Prostate gland (tissue), 2 donors: ENCODE data around the gene RSBN1L.

Experiments used
- CTCF ChIP-seq, 4 experiments: fragments of 200-600 bp in 2 of 4; fragments of 450-650 bp in 2 of 4; sonication (generic) in 2 of 4; IDR thresholded peaks; 1 replicate in 3 of 4; 2 replicates in 1 of 4; pipeline ENCODE4 v1.5.1; 2016 to 2019; ENCODE audit warnings: antibody characterized with exemption in 4 of 4, mild to moderate bottlenecking in 2 of 4, moderate library complexity in 2 of 4
- POLR2A ChIP-seq: fragments of 450-650 bp; IDR thresholded peaks from one replicate; pipeline ENCODE4 v1.6.1; 2016; ENCODE audit warnings: antibody characterized with exemption, mild to moderate bottlenecking
- POLR2AphosphoS5 ChIP-seq: sonication (generic); formaldehyde crosslinking; IDR thresholded peaks from one replicate; pipeline ENCODE4 v1.6.1; 2017; ENCODE audit warnings: antibody characterized with exemption

DNA sequence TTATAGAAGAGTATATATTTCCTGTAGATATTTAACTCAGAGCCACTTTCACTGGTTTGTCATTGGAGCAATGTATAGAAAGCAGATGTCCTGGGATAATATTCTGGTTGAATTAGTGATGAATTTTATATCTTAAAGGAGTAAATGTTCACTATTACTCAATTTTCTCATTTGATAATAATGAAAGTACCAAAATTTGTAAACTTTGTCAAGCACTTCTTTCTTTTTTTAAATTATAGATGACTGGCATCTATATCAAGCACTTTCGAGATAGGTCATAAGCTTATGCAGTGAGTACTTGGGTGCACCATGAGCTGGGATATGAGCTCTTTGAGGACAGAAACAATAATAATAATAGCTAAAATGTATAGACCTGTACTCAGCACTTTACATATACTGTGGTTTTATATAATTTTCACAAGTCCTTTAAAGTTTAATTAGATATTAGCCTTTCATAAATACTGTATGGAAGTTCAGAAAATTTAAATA, 11.3 kb downstream of the RSBN1L start:
- TF ChIP-seq CTCF (IDR thresholded peaks at IDR 0.05) (no peak), POLR2A (no peak), POLR2AphosphoS5 (no peak)
